Central memory CD4-positive, alpha-beta T cell (primary cell): ENCODE data around the gene ELF5.

Experiments used
- DNase-seq: peaks from one replicate; pipeline ENCODE4 v3.0.0; 2022
- total RNA-seq, 3 experiments: gene quantifications; one replicate each; lab custom pipeline; 2026; lab: John Stamatoyannopoulos, UW

The ELF5 gene
- 0 reads per million in 3 experiments for total RNA-seq

DNA sequence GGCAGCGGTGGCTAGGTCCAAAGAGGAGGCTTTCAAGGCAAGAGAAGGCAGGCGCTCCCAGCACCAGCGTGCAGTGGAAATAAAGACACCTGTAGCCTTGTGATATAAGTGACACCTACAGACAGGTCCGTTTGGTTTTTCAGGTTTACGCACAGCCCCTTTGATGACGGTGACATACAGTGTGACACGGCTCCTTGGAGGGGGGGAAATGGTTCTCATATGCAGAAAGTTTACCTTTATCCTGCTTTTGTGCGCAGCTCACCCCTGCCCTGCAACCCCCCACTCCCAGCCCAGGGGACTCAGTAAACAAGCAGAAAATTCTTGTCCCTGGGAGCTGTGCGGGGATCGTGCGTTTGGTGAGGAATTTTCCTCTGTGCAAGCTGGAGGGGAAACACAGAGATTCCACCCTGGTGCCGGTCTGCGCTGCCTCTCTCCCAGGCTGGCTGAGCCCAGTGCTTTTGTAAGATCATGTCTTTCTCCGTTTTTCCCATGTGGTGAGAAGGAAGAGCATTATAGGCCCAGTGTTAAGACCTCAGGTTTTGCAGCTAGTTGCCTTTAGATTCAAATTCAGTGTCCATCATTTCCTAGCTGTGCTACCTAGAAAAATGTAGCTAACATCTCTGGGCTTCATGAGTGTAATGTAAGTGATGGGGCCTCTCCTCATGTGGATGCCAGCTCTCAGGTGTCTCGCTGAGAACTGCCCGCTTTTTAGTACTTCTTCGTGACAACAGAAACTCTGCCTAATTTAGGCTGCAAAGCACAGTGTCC lies at the start of gene ELF5:
Gene ELF5, minus strand, starts transcription at position 113 of the 768 bp plus-strand sequence. CDS start 8,045 bp downstream, outside the sequence.
- no peak for DNase-seq

- no peak for DNase-seq
Measured at GRCh38 chr11:34562976-34563375, 49.4 kb upstream of the ELF5 start.

DNA sequence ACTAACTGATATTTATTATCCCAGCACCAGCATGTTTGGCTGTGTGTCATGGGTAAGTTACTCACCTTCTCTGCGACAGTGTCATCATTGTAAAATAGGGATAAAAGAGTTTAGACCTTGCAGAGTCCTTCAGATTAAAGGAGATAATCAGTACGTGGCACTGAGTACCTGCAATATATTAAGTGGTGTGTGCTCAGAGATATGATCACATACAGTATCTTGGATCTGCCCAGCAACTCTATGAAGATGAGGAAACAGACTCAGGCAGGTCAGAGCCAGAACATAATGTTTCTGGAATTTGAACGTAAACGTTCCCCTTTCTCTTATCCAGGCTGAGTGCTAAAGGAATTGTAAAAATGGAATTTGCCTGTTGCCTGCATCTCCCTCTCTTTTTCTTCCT lies 46.9 kb upstream of the ELF5 start:
- DNase-seq, result no peak

GRCh38 chr11:34558673-34559072 lies 45.1 kb upstream of the ELF5 start:
- no peak for DNase-seq

GRCh38 chr11:34558211-34558610 lies 44.6 kb upstream of the ELF5 start:
- DNase-seq, result no peak

DNA sequence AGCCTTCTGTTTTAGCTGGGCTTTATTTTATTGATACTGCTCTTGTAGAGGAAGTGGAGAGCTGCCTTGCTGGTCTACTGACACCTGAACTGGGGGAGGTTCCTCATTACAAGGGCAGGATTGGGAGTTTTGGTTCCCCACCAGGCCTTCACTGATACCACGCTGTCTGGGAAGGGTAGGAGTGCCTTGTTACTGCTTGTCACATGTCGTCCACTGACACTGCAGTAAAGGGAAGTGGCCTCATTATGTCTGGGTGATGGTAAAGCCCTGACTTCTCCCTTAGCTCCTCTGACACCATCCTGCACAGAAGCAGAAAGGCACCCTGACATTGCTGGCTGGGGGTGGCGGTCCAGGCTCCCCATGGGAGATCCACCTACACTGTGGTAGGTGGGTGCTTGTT lies 38.7 kb upstream of the ELF5 start:
- no peak for DNase-seq

DNA sequence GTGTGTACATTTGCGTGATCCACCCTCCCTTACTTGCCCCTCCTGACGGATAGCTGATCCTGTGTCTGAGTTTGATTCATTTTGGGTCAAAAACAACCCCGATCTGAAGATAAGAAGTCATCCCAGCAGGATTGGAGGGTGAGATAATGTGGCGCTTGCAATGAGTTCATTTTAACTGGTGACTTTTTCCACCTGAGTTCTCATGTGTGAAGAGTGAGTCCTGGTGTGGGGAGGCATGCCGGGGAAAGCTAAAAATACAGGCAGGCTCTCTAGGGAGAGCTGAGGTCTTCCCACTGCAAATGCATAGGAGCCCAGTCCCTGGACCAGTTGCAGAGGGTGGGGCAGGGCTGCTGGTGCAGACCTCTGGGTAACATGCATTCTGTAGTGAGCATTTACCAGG lies 35.7 kb upstream of the ELF5 start:
- no peak for DNase-seq

- DNase-seq, result no peak
Measured at GRCh38 chr11:34548278-34548677, 34.7 kb upstream of the ELF5 start.

DNA sequence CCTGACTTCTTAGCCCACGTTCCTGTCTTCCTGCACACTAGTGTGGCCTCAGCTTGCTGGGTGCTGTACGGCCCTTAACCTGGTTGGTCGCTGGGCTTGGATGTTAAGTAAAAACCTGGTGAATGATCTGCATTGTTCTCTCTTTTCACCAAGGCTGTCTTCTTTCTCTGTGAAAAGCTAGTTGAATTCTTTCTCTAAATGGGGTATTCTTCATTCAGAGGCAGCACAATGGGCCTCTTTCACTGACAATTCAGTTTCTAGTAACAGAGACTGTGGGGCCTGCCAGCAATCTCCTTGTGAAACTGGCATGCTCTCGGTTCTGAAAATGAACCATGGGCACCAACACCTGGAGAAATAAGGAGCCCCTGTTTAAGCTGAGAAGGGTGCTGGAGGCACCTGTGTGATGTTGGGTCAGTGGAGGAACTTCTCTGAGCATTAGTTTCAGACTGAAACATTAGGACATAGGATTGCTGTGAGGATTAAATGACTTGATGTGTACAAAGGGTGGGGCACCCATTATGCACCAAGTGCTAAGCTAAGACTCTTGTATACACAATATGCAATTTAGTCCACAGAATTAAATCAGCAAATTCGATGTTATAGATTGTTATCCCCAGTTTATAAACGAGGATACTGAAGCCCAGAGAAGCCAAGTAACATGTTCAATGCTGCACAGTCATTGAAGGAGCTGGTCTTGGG lies 33.1 kb upstream of the ELF5 start:
- no peak for DNase-seq

DNA sequence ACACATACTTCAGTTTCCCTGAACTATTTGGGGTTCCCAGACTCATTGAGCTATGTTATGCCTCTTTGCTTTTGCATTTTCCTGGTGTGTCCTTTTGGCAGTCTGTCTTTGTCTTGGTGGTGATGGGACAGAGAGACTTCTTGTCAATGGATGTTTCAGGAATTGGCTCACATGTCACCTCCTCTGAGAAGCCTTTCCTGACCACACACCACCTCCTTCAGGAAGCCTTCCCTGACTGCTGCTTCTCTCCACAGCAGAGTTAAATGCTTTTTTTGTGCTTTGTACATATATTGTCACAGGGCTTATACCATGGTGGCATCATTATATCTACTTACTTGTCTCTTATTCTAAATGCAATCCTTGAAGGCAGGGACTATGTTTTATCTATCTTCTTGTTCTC lies 28.5 kb upstream of the ELF5 start:
- DNase-seq, result no peak

GRCh38 chr11:34540870-34541269 lies 27.3 kb upstream of the ELF5 start:
- no peak for DNase-seq

DNA sequence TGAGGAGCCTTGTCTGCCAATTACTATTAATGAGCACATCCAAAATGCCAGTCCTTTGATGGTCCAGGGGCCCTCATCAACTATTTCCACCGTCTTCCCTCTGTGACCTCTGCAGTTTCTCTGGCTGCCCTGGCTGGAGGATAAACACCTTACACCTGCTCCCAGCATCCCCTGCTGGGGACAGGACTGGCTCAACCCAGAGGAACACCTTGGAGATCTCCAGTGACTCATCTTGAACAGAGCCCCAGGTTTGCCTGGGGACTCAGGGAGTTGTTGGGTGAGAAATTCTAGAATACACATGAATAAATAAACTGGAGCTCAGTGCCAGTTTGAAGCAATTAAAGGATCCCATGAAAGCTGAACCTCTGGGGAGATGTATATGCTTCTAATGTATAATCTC lies 24.0 kb upstream of the ELF5 start:
- no peak for DNase-seq

- DNase-seq, result no peak
Measured at GRCh38 chr11:34536056-34536455, 22.5 kb upstream of the ELF5 start.

- DNase-seq, result no peak
Measured at GRCh38 chr11:34534826-34535225, 21.2 kb upstream of the ELF5 start.

DNA sequence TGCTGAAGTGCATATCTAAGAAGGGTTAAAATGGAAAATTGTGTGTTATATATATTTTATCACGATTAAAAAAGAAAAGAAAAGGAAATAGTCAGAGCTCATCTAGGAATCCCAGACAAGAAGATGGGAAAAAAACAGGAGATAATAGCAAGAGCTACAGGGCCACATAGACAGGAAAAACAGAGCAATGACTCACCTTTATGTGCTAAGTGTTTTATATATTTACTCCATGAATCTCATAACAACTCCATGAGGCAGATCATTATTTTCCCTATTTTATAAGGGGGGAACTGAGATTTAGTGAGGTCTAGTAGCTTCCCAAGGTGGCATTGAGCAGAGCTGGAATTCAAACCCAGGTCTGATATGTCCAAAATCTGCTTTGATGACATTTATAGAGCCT lies 18.1 kb upstream of the ELF5 start:
- DNase-seq, result no peak

- DNase-seq, result no peak
Measured at GRCh38 chr11:34530545-34531234, 17.1 kb upstream of the ELF5 start.

GRCh38 chr11:34529643-34530042 lies 16.0 kb upstream of the ELF5 start:
- DNase-seq, result no peak

- DNase-seq, result no peak
Measured at GRCh38 chr11:34528072-34528471, 14.5 kb upstream of the ELF5 start.

GRCh38 chr11:34525888-34526657 lies 12.5 kb upstream of the ELF5 start:
- no peak for DNase-seq

DNA sequence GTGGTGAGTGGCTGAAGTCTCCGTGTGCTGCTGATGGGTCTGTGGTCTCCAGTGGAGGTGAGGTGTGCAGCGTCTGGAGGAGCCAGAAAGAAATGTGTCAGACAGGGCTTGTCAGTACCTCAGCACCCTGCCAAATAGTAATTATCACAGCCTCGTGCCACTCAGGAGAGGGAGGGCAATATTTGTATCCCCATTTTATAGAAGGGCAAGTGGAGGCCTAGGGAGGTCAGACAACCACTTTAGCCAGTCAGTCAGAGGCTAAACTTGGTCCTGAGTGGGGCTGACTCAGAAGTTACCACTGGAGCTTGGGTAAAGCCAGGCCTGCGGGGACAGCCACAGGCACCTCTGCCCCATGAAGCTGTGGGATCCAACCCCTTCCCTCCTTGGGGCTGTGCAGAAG lies 11.5 kb upstream of the ELF5 start:
- DNase-seq, result no peak

DNA sequence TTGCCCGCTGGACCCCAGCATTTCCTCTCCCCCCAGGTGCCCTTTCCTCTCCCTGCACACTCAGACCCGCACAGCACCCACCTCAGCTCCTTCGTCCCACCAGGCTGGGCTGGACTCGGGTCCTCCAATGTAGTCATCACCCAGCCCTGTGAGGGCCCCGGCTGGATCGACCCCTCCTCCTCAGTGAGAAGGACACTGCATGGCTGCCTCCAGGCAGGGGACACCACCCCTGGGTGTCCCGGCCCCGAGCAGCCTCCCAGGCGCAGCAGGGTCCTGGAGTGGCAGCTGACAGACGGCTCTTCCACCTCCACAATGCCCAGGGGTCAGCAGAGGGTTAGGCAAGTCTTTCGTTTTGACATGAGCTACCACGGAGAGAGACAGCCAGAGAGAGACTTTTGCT lies 11.1 kb upstream of the ELF5 start:
- no peak for DNase-seq

DNA sequence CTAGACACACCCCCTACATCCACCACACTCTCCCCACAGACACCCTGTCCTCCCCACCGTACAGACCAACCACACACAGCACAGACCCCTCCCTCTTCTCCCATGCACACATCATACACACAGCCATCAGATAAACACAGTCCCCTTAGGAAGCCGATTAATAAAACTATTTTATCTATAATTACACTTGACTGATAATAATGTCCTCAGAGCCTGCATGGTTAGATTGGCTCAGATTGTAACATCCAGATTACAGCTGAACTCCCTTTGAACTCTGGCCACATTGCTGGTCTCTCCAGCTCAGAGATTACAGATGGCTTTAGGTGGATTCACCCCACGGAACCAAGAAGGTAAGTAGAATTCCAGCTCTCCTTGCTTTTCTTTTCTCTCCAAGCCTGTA lies 9.5 kb upstream of the ELF5 start:
- no peak for DNase-seq

- no peak for DNase-seq
Measured at GRCh38 chr11:34522188-34522587, 8.6 kb upstream of the ELF5 start.
